Ishikawa (cell line): ENCODE measurements around the gene C15orf39.

ENCODE experiments used
- CEBPB ChIP-seq: IDR thresholded peaks from 2 replicates; pipeline ENCODE4 v1.6.1; 2012
- CREB1 ChIP-seq: IDR thresholded peaks from 2 replicates; pipeline ENCODE4 v1.6.1; 2012; ENCODE audit warnings: low read depth
- EGR1 ChIP-seq: IDR thresholded peaks from 2 replicates; pipeline ENCODE4 v1.6.1; 2012
- EP300 ChIP-seq: IDR thresholded peaks from 2 replicates; pipeline ENCODE4 v1.6.1; 2012; ENCODE audit warnings: borderline replicate concordance
- FOXM1 ChIP-seq: IDR thresholded peaks from 2 replicates; pipeline ENCODE4 v1.6.1; 2012; ENCODE audit warnings: low read depth, borderline replicate concordance
- NFIC ChIP-seq: IDR thresholded peaks from 2 replicates; pipeline ENCODE4 v1.6.1; 2012
- RAD21 ChIP-seq: IDR thresholded peaks from 2 replicates; pipeline ENCODE4 v1.6.1; 2012; ENCODE audit warnings: low read depth
- TAF1 ChIP-seq: IDR thresholded peaks from 2 replicates; pipeline ENCODE4 v1.6.1; 2012; ENCODE audit warnings: low read depth, mild to moderate bottlenecking
- TCF12 ChIP-seq: IDR thresholded peaks from 2 replicates; pipeline ENCODE4 v1.6.1; 2012; ENCODE audit warnings: low read depth
- TEAD4 ChIP-seq: IDR thresholded peaks from 2 replicates; pipeline ENCODE4 v1.6.1; 2012
- YY1 ChIP-seq: IDR thresholded peaks from 2 replicates; pipeline ENCODE4 v1.6.1; 2012; ENCODE audit warnings: low read depth
- ZBTB7A ChIP-seq: IDR thresholded peaks from 2 replicates; pipeline ENCODE4 v1.6.1; 2012; ENCODE audit warnings: low read depth
- TF ChIP-seq, protein P1 (sequence below): IDR thresholded peaks from 2 replicates; pipeline ENCODE4 v1.6.1; 2012
- TF ChIP-seq, protein P2 (sequence below): IDR thresholded peaks from 2 replicates; pipeline ENCODE4 v1.6.1; 2012
- TF ChIP-seq, protein P3 (sequence below): IDR thresholded peaks from 2 replicates; pipeline ENCODE4 v1.6.1; 2012; ENCODE audit warnings: low read depth, mild to moderate bottlenecking

C15orf39 gene

DNA sequence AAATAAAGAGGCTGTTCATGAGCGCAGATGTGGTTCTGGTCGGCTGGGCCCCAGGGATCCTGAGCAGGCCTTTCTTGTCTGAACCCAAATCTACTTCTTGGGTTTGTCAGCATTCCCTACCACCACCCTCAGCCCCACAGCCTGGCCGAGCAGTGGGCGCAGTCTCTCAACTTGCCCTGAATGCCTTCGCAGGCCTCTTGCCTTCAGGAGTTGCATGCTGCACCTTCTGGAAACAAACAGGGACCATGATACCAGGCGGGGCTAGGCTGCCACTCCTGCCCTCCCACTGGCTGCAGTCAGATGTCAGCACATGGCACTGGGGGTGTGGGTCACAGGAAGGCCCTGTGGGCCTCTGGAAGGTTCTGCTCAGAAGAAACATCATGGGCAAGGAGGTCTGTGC is 13.2 kb upstream of the C15orf39 start:
- TF ChIP-seq, protein P1, sequence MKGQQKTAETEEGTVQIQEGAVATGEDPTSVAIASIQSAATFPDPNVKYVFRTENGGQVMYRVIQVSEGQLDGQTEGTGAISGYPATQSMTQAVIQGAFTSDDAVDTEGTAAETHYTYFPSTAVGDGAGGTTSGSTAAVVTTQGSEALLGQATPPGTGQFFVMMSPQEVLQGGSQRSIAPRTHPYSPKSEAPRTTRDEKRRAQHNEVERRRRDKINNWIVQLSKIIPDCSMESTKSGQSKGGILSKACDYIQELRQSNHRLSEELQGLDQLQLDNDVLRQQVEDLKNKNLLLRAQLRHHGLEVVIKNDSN, result no peak
- TF ChIP-seq NFIC (no peak), YY1 (no peak)

DNA sequence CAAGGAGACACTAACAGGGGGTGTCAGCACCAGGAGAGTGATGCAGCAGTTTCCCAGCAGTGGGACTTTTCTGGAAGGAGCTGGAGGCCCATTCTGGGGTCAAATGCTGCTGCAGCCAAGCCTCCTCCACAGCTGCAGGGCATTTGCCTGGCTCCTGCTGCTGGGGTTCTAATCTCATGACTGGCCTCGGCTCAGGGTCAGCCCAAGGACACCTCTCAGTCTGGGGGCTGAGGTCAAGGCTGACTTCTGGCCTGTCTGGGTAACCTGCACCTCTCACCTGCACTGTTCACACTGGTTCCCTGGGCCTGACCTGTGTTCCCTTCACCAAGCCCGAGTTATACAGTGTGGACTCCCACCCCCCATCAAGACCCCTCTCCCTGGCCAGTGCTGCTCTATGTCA is 10.4 kb upstream of the C15orf39 start:
- no peak for TF ChIP-seq YY1
- no peak for TF ChIP-seq EGR1
- no peak for TF ChIP-seq CEBPB
- no peak for TF ChIP-seq CREB1
- TF ChIP-seq, protein P2, sequence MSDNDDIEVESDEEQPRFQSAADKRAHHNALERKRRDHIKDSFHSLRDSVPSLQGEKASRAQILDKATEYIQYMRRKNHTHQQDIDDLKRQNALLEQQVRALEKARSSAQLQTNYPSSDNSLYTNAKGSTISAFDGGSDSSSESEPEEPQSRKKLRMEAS, result no peak

DNA sequence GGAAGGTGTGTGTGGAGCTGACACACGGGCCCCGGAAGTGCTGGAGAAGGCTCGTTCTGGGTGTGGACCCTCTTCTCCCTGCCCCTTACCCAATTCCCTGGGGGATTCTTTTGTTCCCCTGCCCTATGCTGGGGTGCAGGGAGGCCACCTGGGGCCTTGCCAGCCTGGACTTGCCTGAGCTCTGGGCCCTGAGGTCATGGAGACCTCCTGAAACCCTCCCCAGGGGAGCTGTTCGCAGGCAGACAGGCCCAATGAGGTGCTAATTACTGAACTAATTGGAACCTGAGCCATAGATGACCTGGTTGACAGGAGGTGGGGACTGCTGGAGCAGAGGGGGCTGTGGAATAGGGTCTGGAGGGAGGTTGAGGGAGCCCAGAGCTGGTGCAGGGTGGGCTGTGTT is 9.4 kb upstream of the C15orf39 start:
- TF ChIP-seq EP300, result no peak
- TF ChIP-seq TCF12, result no peak

DNA sequence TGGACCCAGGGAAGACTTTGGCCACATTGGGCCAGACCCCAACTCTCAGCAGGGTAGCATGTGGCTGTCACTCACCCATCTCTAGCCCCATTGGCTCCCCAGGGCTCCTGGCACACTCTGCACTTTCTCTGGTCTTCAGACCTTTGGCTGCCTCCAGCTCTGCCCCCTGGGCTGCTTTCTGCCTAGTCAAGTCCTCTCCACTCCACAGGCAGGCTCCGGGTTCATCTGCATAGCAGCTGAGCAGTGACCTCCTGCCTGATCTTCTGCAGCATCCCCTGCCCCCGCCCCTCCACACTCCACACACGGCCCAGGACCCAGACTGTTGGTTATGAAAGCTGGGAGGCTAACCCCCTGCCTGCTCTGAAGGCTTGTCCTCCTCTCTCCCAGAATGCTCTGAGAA is 8.4 kb upstream of the C15orf39 start:
- TF ChIP-seq TEAD4 (no peak), EP300 (no peak), NFIC (no peak), FOXM1 (no peak), RAD21 (no peak), ZBTB7A (no peak), TAF1 (no peak), CREB1 (no peak), YY1 (no peak), TCF12 (no peak), EGR1 (no peak), CEBPB (no peak)
- TF ChIP-seq, protein P3, sequence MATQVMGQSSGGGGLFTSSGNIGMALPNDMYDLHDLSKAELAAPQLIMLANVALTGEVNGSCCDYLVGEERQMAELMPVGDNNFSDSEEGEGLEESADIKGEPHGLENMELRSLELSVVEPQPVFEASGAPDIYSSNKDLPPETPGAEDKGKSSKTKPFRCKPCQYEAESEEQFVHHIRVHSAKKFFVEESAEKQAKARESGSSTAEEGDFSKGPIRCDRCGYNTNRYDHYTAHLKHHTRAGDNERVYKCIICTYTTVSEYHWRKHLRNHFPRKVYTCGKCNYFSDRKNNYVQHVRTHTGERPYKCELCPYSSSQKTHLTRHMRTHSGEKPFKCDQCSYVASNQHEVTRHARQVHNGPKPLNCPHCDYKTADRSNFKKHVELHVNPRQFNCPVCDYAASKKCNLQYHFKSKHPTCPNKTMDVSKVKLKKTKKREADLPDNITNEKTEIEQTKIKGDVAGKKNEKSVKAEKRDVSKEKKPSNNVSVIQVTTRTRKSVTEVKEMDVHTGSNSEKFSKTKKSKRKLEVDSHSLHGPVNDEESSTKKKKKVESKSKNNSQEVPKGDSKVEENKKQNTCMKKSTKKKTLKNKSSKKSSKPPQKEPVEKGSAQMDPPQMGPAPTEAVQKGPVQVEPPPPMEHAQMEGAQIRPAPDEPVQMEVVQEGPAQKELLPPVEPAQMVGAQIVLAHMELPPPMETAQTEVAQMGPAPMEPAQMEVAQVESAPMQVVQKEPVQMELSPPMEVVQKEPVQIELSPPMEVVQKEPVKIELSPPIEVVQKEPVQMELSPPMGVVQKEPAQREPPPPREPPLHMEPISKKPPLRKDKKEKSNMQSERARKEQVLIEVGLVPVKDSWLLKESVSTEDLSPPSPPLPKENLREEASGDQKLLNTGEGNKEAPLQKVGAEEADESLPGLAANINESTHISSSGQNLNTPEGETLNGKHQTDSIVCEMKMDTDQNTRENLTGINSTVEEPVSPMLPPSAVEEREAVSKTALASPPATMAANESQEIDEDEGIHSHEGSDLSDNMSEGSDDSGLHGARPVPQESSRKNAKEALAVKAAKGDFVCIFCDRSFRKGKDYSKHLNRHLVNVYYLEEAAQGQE, result no peak
- TF ChIP-seq, protein P1, result no peak
- TF ChIP-seq, protein P2, result no peak

DNA sequence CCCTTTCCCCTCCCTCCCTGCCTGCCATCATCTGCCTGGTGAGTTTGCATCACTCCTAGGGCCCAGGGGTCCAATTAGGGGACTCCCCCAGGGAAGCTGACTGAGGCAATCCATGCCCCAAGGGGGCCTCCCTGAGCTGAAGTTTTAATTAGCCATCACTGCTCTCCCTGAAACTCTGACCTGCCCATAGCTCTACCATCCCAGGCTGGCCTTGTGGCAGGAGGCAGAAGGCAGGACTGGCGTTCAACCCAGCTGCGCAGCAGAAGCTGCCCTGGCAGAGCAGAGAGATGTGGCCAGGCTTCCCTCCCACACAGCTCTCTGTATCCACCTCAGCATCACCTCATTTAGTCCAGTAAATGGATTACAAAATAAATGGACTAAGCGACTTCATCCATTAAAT is 7.7 kb upstream of the C15orf39 start:
- TF ChIP-seq CREB1 (no peak), TAF1 (no peak), FOXM1 (no peak), EGR1 (no peak), YY1 (no peak), ZBTB7A (no peak), TCF12 (no peak), TEAD4 (no peak), EP300 (no peak), RAD21 (no peak), CEBPB (no peak), NFIC (no peak)
- TF ChIP-seq, protein P1, result no peak
- TF ChIP-seq, protein P2, result no peak
- TF ChIP-seq, protein P3, result no peak

DNA sequence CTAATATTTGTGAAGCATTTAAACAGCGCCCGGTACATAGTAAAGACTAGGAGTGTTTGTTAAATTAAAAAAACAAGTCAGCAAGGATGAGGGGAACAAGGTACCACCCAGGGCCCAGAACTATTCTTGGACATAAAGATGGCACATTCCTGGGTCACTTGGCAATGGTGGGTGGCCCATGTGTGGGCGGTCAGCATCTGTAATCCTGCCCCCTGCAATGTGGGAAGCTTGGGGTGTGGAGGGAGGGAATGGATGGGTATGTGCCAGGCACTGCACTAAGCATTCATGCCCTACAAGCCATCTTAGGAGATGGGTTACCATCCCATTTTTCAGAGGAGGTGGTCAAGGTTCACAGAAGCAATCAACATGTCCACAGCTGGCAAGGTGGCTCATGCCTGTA is 7.3 kb upstream of the C15orf39 start:
- TF ChIP-seq EP300 (no peak), EGR1 (no peak), ZBTB7A (no peak), CEBPB (no peak), FOXM1 (no peak), YY1 (no peak), TAF1 (no peak), TEAD4 (no peak), CREB1 (no peak), RAD21 (no peak), TCF12 (no peak), NFIC (no peak)
- TF ChIP-seq, protein P3, result no peak
- TF ChIP-seq, protein P1, result no peak
- TF ChIP-seq, protein P2, result no peak
